HG03571 (cell line): ENCODE measurements around the gene ELOVL2.
"Not testable (repeated sequence)": the region's sequence is repeated elsewhere in the genome, so short reads cannot be mapped to it uniquely, and the experiment has no call there.

Experiments used
- ATAC-seq: cut with Tn5 transposase; IDR thresholded peaks from one replicate; pipeline ENCODE4 v1.9.1; 2021; ENCODE audit not compliant: unreplicated experiment

Gene ELOVL2

DNA sequence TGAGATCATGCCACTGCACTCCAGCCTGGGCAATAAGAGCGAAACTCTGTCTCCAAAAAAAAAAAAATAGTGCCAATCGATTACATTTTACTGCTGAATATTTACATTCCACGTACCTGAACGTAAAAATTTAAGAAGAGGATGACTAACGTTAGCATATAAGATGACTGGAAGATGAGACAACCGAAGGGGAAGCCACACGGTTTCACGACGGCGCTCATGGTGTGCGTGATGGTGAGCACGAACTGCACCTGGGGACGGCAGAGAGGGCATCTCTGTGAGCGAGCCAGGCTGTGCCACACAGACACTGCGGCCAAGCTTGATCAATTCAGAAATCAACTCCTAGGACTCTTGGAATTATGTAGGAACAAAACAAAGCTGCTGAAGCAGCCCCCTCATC, 54.5 kb downstream of the ELOVL2 start:
- no peak for ATAC-seq

DNA sequence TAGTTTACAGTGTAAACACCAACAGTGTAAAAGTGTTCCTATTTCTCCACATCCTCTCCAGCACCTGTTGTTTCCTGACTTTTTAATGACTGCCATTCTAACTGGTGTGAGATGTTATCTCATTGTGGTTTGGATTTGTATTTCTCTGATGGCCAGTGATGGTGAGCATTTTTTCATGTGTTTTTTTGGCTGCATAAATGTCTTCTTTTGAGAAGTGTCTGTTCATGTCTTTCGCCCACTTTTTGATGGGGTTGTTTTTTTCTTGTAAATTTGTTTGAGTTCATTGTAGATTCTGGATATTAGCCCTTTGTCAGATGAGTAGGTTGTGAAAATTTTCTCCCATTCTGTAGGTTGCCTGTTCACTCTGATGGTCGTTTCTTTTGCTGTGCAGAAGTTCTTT, 59.1 kb downstream of the ELOVL2 start:
- ATAC-seq, result not testable (repeated sequence)

DNA sequence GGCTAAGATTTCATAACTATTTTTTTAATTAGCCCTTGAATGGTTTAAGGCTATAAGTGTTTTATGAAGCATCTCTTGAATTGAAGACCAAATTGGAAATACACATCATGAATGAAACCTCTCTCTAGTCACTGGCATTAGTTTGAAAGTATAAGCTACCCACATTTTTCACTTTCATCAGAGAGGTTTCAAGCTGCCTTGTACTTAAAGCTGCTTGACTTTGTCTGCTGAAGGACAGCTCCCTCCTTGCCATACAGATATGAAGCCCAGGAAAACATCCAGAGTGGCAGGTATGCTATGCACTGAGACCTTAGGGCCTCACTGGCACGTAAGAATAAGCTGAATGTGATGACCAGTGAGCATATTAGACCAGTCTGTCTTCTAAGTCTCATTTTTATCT, 62.7 kb downstream of the ELOVL2 start:
- ATAC-seq, result no peak

DNA sequence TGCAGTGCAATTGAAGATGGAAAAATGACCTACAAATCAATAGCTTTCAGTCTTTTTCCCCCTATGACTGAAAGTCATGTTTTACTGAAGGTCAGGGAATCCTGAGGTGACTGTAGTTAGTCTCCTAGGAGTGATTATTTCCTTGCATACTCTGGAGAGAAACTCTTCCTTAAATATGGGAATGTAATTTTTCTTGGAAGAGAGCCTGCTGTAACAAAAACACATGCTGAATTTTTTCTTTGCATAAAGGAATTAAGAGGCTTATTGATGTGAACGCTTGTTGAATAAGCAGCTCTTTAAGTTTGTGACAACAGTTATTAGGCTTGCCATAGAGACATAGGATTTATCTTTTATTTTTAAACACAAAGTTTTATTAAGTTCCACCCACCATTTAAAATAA, 64.5 kb downstream of the ELOVL2 start:
- no peak for ATAC-seq

DNA sequence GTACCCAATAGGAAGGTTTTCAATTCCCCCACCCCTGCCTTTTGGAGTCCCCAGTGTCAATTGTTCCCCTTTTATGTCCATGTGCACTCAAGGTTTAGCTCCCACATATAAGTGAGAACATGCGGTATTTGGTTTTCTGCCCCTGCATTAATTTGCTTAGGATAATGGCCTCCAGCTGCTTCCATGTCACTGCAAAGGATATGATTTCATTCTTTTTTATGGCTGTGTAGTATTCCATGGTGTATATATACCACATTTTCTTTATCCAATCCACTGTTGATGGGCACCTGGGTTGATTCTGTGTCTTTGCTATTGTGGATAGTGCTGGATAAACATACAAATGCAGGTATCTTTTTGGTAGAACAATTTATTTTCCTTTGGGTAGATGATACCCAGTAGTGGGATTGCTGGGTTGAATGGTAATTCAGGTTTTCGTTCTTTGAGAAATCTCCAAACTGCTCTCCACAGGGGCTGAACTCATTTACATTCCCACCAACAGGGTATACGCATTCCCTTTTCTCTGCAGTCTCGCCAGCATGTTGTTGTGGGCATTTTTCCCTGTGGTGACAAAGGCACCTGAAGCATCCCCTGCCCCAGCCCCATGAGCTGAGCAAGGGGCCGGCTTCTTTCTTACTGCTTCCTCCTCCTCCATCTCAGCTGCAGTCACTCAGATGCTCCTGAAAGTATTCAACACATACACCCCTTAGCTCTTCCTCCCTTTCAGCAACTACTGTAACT, 66.7 kb downstream of the ELOVL2 start:
- ATAC-seq, result no peak

DNA sequence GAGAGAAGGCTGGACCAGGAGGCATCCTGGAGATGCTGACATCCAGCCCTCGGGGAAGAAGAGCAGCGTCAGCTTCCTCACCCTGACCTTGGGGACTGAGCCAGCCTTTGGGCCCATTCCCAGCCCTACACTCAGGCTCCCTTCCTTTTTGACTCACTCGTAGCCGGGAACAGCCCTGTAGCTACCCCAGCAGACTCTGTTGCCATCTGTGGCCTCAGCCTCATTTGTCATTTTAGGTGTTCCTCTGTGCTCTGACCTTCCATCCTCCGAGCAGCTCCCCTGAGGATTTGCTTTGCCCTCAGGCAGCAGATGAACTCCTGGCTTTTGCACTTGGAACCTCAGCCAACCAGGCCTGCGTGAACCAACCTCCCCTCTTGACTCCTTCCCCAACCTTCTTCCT, 67.5 kb downstream of the ELOVL2 start:
- ATAC-seq, result no peak

DNA sequence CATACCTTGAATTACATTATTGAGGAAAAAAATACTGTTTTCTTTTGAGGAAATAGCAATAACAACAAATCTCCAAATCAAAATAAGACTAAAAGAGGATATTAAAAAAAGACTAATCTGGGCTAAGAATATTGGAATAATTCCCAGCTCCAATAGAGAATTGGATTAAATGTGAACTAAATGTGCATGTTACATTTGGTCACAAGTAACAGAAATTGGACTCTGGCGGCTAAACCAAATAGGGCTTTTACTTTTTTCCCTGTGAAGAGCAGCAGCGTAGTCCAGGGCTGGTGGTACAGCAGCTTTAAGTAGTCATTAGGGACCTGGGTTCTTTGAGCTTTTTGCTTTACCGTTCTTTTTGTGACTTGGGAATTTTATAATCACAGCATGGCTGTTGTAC, 71.9 kb downstream of the ELOVL2 start:
- no peak for ATAC-seq

DNA sequence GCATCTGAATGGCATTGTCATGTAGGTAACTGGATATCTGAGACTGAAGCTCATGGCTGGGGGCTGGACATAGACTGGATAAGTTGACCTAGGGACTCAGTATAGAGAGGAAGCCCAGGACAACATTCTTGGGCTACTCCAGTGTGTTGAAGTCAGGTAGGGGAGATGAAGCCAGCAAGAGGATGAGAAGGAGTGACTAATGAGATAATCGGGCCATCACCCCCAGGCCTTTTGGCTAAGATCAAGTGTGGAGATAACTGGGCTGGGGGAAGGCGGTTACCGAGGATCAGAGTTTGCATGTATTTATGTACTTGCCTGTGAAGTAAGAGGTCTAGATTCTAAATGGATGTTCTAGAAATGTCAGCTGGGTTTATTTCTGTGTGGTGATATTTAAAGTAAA, 73.4 kb downstream of the ELOVL2 start:
- no peak for ATAC-seq

DNA sequence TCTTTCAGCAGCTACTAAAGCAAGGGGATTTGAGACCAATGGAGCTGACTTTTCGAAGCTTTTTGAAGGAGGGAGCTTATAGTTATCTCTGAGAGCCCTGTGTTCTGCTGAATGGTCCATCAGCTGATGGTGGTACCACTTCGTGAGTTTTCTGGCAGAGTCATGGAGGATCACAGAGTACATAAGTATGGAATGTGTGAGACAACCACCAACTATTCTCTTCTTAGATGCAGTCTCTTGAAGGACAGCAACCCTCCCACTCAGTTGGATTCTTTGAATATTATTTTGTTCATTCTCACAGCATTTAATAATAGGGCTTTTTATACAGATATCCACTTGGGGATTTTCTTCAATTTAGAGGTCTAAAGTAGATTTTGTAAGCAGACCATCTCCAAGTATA, 75.3 kb downstream of the ELOVL2 start:
- ATAC-seq, result no peak

DNA sequence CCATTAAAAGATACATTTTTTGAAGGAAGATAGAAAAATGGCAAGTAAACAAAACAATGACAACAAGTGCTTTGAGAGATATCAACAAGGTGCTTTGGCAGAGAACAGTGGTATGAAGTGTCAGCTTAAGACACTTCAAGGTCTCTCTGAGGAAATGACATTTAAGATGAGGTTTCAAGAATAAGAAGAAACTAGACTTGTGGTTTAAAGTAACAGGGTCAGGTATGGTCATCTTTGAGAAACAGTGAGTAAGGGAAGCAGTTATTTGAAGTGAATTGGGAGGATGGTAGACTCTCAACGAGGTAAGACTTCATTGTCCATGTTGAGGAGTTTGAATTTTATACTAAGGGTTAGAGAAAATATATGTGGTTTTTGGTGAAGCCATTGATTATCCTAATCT, 79.4 kb downstream of the ELOVL2 start:
- ATAC-seq, result no peak

DNA sequence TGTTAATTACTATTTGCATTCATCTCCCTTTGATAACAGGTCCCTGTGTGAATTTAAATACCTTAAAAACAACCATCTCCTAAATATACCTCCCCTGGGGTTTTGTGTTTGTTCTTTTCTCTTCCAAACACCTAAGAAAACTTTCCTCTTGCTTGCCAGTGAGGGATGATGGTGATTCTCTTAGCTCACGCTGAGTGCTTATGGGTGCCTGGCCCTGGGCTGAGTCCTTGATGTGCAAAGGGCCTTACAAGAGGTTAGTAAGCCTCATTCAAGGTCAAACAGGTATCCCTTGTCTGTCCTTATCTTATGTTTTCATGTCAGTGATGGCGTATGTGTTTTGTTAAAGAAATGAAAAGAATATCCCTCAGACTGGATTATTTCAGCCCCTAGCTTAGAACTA, 81.0 kb downstream of the ELOVL2 start:
- no peak for ATAC-seq

DNA sequence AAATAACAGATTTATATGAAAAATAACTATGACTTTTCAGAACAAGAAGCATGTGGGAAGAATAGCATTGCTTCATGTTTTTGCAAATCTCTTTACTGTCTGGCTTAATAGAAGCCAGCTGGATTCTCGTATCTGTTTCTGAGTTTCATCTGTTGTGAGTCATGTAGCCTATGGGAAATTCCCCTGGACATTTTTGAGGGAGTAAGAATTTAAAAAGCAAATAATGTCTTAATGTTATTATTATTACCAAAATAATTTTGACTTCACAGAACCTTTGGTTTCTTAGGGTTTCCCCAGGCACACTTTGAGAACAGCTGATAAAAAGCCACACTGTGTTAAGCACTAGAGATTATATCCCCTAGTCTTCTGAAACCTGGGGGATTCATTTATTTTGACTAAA, 81.4 kb downstream of the ELOVL2 start:
- ATAC-seq, result no peak

DNA sequence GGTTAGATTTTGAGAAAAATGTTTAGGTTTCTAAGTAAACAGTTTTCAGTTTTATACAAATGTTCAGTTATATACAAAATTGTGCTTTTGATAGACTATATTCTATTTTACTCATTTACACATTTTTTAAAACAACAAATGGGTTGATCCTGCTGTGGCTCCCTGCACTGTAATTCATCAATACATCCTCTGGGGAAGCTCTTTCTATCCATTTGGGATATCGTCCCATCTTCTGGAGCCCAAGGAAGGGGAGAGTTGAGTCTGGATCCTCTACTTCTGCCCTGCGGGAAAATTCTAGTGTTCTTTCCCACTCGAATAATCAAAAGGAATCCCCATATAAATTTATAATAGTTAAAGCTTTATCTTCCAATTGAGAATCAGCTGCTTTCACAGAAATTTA, 82.3 kb downstream of the ELOVL2 start:
- ATAC-seq, result no peak

DNA sequence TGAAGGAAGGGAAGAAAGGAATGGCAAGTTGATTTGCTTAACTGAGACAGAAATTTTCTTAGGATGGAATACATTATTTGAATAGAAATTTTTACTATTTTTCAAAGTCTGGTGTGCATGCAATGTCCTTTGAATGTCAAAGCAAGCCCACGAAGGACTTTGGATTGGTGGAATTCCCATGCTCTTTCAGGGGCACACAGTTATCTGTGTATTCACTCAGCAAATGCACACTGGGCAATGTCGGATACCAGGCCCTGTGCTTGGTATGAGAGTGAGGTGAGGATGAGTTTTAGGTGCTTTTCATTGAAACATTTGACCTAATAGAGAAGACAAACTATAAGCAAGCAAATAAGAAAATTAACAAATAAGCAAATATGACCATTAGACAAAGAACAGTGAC, 83.9 kb downstream of the ELOVL2 start:
- no peak for ATAC-seq

DNA sequence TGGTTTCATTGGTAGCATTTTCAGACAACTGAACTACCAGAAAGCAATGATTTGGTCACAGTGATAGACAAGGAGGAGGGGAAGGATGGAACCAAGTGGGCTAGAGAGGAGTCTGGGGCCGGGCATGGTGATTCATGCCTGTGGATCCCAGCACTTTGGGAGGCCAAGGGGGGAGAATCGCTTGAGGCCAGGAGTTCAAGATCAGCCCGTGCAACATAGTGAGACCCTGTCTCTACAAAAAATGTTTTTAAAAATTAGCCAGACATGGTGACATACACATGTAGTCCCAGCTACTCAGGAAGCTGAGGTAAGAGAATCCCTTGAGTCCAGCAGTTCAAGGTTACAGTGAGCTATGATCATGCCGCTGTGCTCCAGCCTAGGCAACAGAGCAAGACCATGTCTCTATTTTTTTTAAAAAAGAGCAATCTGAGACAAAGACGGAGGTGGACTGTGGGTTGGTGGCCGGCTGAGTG, 86.7 kb downstream of the ELOVL2 start:
- no peak for ATAC-seq

DNA sequence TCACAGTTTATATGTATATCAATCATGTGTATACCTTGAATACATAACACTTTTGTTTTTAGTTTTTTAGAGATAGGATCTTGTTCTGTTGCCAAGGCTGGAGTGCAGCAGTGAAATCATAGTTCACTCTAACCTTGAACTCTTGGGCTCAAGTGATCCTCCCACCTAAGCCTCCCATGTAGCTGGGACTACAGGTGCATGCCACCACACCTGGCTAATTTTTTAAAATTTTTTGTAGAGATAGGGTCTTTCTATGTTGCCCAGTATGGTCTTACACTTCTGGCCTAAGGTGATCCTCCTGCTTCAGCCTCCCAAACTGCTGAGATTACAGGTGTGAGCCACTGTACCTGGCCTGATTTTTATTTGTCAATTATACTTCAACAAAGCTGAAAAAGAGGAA, 87.3 kb downstream of the ELOVL2 start:
- no peak for ATAC-seq

DNA sequence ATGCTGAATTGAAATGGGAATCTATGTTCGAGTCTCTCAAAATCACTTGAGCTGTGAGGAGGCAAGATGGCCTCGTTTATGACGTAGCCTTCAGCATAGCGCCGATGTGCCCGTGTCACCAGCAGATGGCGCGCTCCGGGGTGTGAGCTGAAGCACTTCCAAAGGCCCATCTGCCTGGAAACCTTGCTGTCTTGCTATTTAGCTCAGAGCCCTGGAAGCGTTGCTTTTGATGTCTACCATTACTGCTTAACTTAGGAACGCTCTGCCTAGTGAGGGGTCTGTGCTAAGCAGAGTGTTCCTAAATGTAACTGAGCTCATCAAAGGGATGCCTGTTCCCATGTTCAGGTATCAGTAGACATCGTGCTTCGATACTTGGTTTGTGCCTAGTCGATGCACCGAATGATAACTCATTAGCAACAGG, 89.5 kb downstream of the ELOVL2 start:
- ATAC-seq, result peak; percentile 86

DNA sequence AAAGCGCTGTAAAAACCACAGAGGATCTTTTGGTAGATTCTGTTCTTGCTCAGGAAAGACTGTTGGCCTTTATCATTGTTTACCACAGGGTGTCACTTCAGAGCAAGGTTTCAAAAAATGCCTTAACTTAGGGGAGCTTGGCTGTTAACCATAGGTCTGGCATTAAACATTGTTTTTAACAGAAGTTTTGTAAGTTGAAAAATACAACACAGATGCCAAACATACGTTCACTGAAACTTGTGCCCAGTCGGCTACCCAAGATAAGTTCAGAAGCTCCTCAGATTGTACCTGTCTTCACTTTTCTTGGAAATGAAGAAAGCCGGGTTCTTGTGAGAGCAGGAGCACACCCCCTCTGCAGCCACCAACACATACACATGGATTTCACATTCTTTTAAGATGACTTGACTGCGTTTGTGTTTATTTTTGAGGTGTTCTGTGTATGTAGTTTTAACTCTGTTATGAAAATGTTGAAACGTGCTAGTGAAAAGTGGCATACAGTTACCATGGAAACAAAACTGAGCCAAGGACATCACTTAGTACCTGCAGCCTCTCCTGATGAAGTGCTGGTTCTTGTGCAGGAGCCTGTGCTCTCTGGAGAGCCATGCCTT, 92.3 kb downstream of the ELOVL2 start:
- ATAC-seq, result no peak

DNA sequence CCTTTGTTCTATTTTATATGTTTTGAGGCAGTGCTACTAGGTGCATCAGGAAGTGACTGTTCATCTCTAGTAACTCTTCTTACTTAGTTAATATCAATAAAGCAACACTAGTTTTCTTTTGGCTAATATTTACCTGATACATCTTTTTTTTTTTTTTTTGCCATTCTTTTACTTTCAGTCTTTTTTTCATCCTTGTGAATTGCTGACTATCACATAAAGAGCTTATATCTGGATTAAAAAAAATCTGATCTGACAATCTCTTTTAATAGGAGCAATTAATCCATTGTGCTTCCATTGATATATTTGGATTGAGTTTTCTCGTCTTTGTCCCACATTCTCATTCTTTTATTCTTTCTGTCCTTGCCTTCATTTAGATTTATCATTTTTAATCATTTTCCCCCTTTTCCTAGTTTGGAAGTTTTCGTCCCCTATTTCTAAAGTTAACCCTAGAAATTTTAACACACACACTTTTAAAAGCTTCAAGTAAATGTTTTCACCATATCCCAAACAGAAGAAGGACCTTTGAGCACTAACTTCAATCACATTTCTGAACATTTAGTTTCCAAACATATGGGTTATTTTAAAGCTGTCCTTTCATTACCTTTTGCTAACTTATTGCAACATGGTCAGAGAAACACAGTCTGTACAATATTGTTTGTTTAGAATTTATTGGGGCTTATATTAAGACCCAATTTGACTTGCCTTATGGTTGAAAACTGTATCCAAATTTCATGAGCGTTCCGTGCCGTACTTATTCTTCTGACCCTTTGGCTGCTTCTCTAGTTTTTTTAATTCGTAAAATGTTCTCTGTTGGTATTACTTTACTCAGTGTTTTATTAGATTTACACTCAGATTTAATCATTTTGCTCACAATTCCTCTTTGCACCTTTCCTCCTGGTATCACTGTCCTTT, 94.3 kb downstream of the ELOVL2 start:
- ATAC-seq, result no peak

DNA sequence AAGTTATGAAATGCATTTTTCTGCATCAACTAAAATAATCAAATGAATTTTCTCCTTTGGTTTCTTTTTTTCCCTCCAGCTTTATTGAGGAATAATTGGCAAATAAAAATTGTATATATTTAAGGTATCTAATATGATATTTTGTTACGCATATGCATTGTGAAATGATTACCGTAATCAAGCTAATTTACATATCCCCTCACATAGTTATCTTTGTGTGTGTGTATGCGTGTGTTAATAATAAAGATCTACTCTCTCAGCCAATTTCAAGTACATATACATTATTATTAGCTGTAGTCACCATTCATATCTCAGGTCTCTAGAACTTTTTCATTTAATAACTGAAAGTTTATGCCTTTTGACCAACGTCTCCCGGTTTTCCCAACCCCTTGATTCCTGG, 96.1 kb downstream of the ELOVL2 start:
- no peak for ATAC-seq

DNA sequence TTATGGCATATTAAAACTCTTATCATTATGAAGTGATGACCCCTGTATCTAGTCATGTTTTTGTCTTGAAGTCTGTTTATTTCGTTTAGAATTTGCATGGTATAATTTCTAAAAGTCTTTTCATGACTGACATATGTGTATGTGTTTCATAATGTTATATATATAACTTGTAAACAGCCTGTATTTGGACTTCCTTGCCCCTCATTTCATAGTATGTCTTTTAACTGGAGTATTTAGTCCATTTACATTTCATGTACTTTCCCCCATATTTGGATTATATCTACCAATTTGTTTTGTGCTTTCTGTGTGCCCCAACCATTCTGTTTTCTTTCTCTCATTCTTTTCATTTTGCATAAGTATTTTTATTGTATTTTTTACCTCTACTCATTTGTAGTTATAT, 98.3 kb downstream of the ELOVL2 start:
- no peak for ATAC-seq

DNA sequence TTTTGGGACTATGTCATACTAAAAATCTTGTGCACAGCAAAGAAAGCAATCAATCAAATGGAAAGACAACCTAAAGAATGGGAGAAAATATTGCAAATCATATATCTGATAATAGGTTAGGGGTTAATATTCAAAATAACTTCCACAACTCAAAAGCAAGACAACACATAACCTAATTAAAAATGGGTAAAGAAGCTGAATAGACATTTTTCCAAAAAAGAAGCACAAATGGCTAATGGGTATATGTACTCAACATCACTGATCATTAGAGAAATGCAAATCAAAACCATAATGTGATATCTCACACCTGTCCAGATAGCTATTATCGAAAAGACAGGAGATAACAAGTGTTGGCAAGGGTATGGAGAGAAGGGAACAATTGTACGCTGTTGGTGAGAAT, 104.3 kb downstream of the ELOVL2 start:
- ATAC-seq, result no peak
